ENCODE data around the gene PSMC3IP.
"Not testable (repeated sequence)": the region's sequence is repeated elsewhere in the genome, so short reads cannot be mapped to it uniquely, and the experiment has no call there.

PSMC3IP gene, protein sequence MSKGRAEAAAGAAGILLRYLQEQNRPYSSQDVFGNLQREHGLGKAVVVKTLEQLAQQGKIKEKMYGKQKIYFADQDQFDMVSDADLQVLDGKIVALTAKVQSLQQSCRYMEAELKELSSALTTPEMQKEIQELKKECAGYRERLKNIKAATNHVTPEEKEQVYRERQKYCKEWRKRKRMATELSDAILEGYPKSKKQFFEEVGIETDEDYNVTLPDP

DNA sequence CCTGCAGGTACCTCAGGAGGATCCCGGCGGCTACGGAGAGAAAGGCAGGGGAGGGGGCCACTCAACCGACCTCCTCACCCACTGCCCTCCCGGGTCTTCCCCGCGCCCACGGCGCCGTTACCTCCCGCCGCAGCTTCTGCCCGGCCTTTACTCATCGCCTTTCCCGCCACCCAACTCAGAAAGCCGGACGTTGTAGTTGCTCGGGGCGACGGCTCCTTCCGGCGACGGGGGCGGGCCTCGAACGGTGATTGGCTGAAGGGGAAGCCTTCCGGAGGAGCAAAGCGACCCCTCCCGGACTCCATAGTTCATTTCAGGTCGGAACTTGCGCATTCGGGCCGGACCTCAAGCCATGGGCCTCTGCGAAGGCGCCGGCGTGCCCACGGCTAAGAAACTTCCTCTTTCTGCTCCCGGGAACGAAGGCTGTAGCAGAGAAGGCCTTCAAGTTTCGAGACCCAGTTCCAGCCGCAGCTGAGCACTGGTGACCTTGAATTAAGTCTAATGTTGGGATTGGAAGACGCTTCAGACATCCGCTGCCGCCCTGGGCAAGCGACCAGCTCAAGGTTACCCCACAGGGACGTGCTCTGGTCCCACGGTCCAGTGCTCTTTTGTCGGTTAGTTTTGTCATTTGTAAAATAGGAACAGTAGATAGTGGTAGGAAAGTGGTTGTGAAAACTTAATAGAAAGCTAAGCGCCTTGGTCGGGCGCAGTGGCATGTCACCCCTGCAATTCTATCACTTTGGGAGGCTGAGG is at the start of gene PSMC3IP:
PSMC3IP (minus strand) TSS at position 198 of the 750 bp plus-strand sequence; CDS start at position 155, 43 bp downstream.
- peak; percentile 78 to 86 (median 80) for DNase-seq (ENCODE audit: low read depth in 3 of 3, low spot score in 1 of 3)

- no peak for DNase-seq (ENCODE audit: low read depth in 3 of 3, low spot score in 1 of 3)
Measured at GRCh38 chr17:42623732-42624596, 46.4 kb upstream of the PSMC3IP start.

DNA sequence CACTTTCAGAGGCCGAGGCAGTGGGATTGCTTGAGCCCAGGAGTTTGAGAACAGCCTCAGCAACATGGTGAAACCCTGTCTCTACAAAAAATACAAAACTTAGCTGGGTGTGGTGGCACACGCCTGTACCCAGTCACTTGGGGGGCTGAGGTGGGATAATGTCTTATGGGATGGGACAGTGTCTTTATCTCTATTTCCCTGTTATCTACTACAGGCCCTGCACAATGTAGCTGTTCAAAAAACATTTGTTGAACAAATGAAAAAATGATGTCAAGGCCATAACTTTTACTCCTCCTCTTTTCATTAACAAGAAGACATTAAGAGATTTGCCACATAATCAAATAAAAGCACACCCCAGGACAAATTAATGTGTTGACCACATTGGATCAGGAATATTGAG is 45.7 kb upstream of the PSMC3IP start:
- DNase-seq (ENCODE audit: low read depth in 3 of 3, low spot score in 1 of 3), result no peak

DNA sequence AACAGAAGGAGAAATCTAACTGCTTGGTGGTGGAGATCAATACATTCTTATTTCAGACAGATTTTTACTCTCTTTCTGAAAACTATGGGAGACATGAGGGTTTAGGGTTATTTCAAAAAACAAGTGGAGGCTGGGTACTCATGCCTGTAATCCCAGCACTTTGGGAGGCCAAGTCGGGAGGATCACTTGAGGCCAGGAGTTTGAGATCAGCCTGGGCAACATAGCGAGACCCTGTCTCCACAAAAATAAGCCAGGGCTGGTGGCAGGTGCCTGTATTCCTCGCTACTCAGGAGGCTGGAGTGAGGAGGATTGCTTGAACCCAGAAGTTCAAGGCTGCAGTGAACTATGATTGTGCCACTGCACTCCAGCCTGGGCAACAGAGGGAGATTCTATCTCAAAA is 44.5 kb upstream of the PSMC3IP start:
- DNase-seq (ENCODE audit: low read depth in 3 of 3, low spot score in 1 of 3), result not testable (repeated sequence)

DNA sequence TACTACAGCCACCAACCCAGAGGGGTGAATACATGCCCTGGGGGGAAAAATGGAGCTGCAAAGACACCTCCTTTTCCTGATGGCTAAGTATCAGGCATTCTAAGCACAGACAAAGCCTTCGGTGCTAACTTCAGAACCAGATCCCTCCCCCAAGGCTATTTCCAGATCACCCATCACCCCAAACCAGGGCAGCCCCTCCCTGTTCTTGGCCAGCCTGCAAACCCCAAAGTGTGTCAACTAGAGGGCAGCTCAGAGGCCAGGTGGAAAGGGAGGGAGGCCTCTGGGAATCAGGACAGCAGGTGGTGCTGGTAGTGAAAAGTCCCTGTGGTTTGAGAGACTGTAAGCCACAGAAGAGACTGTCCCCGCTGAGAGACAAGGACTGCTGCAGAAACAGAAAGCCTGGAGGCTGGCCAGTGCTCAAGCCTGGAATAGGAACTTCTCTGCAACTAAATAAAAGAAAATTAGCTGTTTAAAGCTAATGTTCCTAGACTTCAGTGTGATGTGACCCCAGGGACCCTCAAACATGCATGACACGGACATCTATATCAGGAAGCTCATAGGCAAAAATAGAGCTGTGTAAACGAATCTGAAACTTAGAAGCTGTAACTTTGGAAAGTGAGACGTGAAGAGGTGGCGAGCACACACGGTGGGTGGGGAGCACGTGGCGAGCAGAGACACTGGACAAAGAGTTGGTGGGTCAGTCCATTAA is 41.1 kb upstream of the PSMC3IP start:
- DNase-seq (ENCODE audit: low read depth in 3 of 3, low spot score in 1 of 3), result no peak

DNA sequence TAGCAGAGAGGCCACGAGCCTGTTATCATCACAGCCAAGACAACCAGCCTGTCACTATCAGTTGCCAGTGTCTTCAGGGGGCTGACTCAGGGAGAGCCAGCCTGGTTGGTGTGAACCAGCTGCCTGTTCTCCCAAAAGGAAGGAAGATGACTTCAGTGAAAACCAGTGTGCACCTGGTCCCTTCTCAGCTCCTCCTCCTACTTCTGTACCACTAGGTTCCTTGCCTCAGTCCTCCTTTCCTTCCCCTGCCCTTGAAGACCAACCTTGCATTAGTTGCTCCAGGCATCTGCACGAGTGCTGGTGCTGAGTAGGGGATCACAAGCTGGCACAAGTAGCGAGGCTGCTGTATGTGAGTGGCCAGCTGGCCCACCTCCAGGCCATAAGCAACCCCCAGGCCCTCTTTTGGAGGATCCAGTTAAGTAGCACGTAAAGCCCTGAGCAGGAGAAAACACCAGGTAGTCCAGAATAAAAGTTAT is 40.5 kb upstream of the PSMC3IP start:
- DNase-seq (ENCODE audit: low read depth in 3 of 3, low spot score in 1 of 3), result no peak

DNA sequence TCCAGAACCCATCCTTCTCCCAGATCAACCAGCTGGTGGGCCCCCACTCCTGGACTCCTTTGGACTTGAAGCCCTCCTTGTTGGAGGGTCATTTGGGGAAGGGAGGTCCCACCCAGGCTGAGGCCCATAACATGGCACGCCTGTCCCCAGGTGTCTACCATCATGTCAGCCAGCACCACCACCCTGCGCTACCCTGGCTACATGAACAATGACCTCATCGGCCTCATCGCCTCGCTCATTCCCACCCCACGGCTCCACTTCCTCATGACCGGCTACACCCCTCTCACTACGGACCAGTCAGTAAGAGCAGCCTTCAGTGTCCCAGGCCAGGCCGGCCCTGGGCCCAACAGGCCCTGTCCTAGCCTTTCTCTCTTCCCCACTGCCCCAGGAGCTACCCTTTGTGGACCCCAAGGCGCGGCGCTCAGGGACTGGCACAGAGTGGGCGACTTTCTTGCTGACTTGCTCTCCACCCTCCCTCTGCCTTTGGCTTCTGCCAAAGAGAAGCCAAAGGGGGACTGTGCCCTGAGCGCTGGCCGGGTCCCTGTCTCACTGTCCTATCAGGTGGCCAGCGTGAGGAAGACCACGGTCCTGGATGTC is 36.3 kb upstream of the PSMC3IP start:
- no peak for DNase-seq (ENCODE audit: low read depth in 3 of 3, low spot score in 1 of 3)

GRCh38 chr17:42612013-42612412 is 34.5 kb upstream of the PSMC3IP start:
- no peak for DNase-seq (ENCODE audit: low read depth in 3 of 3, low spot score in 1 of 3)

DNA sequence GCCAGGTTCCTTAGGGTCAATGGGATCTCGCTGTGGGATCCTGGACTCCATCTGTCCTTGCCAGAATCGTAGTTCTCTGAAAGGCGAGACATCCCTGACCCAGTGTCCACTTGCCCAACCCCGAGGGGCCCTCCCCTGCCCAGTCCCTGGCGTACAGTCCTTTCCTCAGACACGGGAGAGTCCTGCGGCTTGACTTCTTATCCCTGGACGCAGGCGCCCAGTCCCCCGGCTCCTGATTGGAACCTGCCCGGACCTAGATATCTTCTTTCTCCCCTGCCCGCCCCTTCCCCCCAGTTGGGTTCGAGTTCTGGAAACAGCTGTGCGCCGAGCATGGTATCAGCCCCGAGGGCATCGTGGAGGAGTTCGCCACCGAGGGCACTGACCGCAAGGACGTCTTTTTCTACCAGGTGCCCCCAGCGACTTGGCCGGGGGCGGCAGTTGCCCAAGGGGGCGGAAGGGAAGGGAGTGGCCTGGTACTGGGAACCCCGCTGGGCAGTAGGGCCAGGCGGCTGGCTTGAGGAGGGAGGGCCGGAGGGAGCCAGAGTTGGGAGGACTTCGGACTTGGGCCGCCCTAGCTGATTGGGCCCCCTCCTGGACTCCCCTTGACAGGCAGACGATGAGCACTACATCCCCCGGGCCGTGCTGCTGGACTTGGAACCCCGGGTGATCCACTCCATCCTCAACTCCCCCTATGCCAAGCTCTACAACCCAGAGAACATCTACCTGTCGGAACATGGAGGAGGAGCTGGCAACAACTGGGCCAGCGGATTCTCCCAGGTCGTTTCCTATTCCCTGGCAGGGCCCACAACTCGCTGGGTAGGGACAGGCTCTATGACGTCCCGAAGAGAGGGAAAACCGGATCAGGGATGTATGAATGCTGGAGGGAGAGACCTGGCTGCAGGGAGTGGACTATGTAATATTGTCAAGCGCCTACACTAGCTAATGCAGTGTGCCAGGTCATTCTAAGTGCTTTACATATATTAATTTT is 32.6 kb upstream of the PSMC3IP start:
- peak in 1 of 3 donors; percentile 7 for DNase-seq (ENCODE audit: low read depth in 3 of 3, low spot score in 1 of 3)

DNA sequence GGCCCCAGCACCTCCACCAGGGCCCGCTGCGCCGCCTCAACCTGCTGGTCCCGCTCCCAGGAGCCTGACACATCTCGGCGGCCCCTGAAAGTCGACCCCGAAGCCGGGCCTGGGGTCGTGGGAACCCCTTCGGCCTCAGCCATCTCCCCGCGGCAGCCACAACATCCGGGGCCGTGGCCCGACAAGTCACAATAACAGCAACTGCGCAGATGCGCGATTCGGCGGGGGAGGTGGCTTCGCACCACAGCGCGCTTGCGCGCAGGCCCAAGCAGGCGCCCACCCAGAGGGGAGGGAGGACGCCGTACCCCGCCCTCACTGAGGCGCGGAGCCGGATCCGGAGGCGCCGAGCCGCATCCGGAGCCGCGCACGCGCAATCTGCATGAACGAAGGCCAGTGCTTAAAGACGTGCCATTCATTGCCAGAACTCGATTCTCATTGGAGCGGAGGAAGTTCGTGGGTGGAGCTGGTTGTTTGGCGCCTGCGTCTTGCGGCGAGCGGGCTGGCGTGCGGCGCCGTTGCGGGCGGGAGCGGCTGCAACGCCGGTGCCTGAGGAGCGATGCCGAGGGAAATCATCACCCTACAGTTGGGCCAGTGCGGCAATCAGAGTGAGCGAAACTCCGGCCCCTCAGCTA is 31.8 kb upstream of the PSMC3IP start, which contains the start of the genes RETREG3 and TUBG1:
RETREG3 (minus strand) TSS at position 193 of the 632 bp plus-strand sequence; CDS start at position 143, 50 bp downstream.
TUBG1 (plus strand) TSS at position 502 of the 632 bp plus-strand sequence; CDS start at position 557, 55 bp downstream.
- peak; percentile 96 to 99 (median 98) for DNase-seq (ENCODE audit: low read depth in 3 of 3, low spot score in 1 of 3)

DNA sequence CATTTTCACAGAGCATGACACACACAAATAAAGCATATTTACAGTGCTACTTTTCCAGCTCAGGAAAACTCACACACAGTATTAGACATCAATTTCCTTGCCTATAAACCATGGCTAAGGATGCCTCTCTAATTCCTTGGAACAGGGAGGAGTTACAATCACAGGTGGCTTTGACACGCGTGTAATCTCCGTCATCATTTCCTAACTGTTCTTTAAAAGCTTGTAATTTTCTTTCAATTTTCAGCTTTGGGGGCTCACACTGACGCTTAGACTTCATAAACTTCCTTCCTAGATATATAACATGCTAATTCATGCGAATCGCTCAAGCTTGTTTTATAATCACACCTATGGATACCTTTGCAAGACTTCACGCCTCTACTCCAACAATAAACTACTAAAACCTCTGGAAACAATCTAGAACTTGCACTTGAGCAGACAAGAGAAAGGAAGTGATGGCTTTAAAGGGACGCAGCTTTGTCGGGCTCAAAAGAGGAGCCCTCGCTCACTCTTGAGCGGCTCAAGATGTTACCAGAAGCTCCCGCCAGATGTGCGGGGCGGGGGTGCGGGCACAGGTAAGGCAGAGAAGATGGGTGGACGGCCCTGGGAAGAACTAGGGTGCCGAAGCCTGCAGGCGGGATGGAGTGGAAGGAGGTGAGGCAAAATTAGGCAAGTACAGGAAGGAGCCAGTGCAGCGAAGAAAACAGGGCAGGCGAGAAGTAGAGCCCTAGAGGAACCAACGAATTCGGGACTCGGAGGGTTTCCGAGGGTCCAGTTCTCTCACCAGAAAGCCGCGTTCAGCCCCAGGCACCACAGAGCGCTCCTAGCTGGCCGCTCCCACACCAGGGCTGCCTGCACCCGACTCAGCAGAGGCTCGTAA is 31.0 kb upstream of the PSMC3IP start:
- DNase-seq (ENCODE audit: low read depth in 3 of 3, low spot score in 1 of 3), result no peak

- no peak for DNase-seq (ENCODE audit: low read depth in 3 of 3, low spot score in 1 of 3)
Measured at GRCh38 chr17:42607769-42608168, 30.2 kb upstream of the PSMC3IP start.

- DNase-seq (ENCODE audit: low read depth in 3 of 3, low spot score in 1 of 3), result no peak
Measured at GRCh38 chr17:42603318-42603717, 25.8 kb upstream of the PSMC3IP start.

DNA sequence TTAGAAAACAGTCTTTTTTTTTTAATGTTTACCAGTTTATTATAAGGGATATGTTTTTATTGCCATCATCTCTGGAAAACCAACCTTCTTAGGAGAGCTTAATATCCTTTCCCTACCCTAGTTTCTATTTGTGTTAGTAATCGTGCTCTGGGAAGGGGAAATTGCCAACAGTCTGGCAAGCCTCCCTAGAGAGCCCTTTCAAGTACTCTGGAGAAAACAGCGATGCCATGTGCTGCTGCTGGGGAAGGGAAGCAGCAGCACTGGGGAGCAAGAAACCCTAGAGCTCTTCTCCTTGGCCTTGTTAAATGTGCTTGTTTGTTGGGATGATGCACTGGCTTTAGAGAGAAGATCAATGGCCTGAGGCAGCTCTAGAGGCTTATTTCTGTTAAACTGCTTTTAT is 21.4 kb upstream of the PSMC3IP start:
- no peak for DNase-seq (ENCODE audit: low read depth in 3 of 3, low spot score in 1 of 3)

DNA sequence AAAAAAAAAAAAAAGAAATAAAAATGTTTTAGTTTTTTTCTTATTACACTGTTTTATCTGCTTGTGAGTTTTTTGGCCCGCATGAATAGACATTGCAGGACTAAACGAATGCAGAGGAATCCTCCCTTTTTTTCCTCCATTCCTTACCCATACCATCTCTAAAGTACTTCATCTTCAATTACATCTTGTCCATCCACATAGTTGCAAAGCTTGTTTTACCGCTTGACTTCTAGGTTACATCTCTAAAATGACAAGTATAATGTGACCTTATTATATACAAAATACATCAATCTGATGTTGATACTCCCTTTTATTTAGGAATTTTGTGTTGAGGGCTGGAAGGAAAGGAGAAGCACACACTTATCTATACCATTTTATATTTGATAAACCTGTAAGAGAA is 18.9 kb upstream of the PSMC3IP start:
- DNase-seq (ENCODE audit: low read depth in 3 of 3, low spot score in 1 of 3), result no peak

DNA sequence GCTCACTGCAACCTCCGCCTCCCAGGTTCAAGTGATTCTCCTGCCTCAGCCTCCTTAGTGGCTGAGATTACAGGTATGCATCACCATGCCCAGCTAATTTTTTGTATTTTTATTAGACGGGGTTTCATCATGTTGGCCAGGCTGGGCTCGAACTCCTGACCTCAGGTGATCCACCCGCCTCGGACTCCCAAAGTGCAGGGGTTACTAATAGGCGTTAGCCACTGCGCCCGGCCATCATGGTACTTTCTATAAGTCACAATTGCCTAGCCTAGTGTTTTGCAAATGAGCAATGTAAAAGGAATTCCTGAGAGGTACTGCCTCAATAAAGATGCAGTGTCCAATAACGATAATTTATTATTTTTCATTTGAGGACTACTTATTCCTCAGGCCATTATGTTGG is 13.9 kb upstream of the PSMC3IP start:
- DNase-seq (ENCODE audit: low read depth in 3 of 3, low spot score in 1 of 3), result no peak

- DNase-seq (ENCODE audit: low read depth in 3 of 3, low spot score in 1 of 3), result no peak
Measured at GRCh38 chr17:42590886-42591285, 13.4 kb upstream of the PSMC3IP start.

Measured in stimulated activated CD4-positive, alpha-beta T cell treated with anti-CD3 and anti-CD28 coated beads, TNF-alpha, amount 100 ng/mL, for 1 hour (primary cell).